C4-2B (cell line): ENCODE results near the gene RBBP8NL.

ENCODE experiments used
- ZFX ChIP-seq: fragments of 450-650 bp; IDR thresholded peaks from 2 replicates; pipeline ENCODE4 v1.6.1; 2017
- TF ChIP-seq, protein P1 (sequence below): fragments of 450-650 bp; conservative IDR thresholded peaks from 2 replicates; pipeline ENCODE4 v1.5.1; 2017; ENCODE audit warnings: mild to moderate bottlenecking

DNA sequence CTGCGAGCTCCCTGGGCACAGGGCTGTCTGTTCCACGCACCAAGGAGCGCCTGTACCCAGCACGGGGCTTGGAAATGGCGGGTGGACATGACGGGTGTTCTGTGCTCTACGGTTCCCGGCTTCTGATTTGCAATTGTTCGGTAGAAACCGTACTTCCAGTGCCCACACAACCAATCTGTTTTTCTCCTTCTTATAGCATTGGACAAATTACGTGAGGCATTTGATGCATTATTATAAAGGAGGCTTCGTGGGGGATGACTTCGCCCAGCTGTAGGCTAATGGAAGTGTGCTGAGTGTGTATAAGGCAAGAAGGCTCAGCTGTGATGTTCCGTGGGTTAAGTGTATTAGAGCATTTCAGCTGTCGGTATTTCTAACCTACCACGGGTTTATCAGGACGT is 50.3 kb downstream of the RBBP8NL start:
- TF ChIP-seq, protein P1, sequence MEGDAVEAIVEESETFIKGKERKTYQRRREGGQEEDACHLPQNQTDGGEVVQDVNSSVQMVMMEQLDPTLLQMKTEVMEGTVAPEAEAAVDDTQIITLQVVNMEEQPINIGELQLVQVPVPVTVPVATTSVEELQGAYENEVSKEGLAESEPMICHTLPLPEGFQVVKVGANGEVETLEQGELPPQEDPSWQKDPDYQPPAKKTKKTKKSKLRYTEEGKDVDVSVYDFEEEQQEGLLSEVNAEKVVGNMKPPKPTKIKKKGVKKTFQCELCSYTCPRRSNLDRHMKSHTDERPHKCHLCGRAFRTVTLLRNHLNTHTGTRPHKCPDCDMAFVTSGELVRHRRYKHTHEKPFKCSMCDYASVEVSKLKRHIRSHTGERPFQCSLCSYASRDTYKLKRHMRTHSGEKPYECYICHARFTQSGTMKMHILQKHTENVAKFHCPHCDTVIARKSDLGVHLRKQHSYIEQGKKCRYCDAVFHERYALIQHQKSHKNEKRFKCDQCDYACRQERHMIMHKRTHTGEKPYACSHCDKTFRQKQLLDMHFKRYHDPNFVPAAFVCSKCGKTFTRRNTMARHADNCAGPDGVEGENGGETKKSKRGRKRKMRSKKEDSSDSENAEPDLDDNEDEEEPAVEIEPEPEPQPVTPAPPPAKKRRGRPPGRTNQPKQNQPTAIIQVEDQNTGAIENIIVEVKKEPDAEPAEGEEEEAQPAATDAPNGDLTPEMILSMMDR: no peak
- TF ChIP-seq ZFX: no peak
